H1 (cell line): Measurements from ENCODE around the gene MTFMT. TPM values are rescaled to one million over a fixed set of nuclear protein-coding genes. Genes with fewer than 3 reads are reported as not detected.

Experiments
- CTCF ChIA-PET: fragments of 300-600 bp; sonication (Branson Sonifier 250); formaldehyde crosslinking; loops from one replicate; lab custom pipeline; 2021; ENCODE audit not compliant: partially characterized antibody; lab: Charles Lee
- POLR2A ChIA-PET: fragments of 300-600 bp; sonication (Branson Sonifier 250); formaldehyde crosslinking; loops from one replicate; lab custom pipeline; 2021; ENCODE audit warnings: inconsistent platforms; ENCODE audit not compliant: partially characterized antibody; lab: Charles Lee
- DNase-seq, 2 experiments: peaks; one replicate each; pipeline versions ENCODE4 v3.0.0 to v3.0.0-alpha.2; 2010 to 2022; ENCODE audit warnings: low spot score in 2 of 2, low read depth in 1 of 2, mixed read lengths in 1 of 2
- FAIRE-seq: peaks from 2 replicates; lab custom pipeline; 2011; peaks lifted over from hg19 to GRCh38; lab: Jason Lieb, UNC
- H2AFZ ChIP-seq: 2 replicates; pipeline ENCODE4 v1.8.1; 2012; ENCODE audit warnings: low read length, inconsistent platforms
- H2AK5ac ChIP-seq: 2 replicates; pipeline ENCODE4 v1.6.1; 2013; ENCODE audit warnings: low read depth, low read length
- H2BK120ac ChIP-seq: replicated peaks from 2 replicates; pipeline ENCODE3; 2013; ENCODE audit warnings: low read depth, low read length, inconsistent platforms
- H2BK12ac ChIP-seq: 2 replicates; pipeline ENCODE4 v1.6.1; 2013; ENCODE audit warnings: low read depth, low read length
- H2BK15ac ChIP-seq: 2 replicates; pipeline ENCODE4 v1.6.1; 2013; ENCODE audit warnings: low read length
- H2BK20ac ChIP-seq: 2 replicates; pipeline ENCODE4 v1.6.1; 2013; ENCODE audit warnings: low read length
- H2BK5ac ChIP-seq: 2 replicates; pipeline ENCODE4 v1.6.1; 2013; ENCODE audit warnings: low read depth, low read length
- H3K14ac ChIP-seq: 2 replicates; pipeline ENCODE4 v1.6.1; 2013; ENCODE audit warnings: inconsistent platforms; ENCODE audit not compliant: insufficient read length
- H3K18ac ChIP-seq: 2 replicates; pipeline ENCODE4 v1.6.1; 2013; ENCODE audit warnings: low read length; ENCODE audit errors: extremely low read depth
- H3K23ac ChIP-seq: 2 replicates; pipeline ENCODE4 v1.6.1; 2013; ENCODE audit warnings: inconsistent platforms; ENCODE audit not compliant: insufficient read length
- H3K23me2 ChIP-seq: 2 replicates; pipeline ENCODE4 v1.6.1; 2013; ENCODE audit warnings: low read depth, low read length
- H3K27ac ChIP-seq: 2 replicates; pipeline ENCODE4 v1.6.1; 2011; ENCODE audit warnings: low read depth, low read length, inconsistent platforms
- H3K27me3 ChIP-seq, 4 experiments: replicated peaks in 1 of 4; 1 replicate in 1 of 4; 2 replicates in 3 of 4; pipeline versions ENCODE4 v1.6.1 to v1.8.1; 2011 to 2013; ENCODE audit warnings: low read length in 3 of 4, mild to moderate bottlenecking in 3 of 4, inconsistent platforms in 2 of 4, mixed read lengths in 2 of 4, moderate library complexity in 1 of 4; ENCODE audit not compliant: control insufficient read depth in 3 of 4, insufficient read depth in 3 of 4; ENCODE audit errors: extremely low read depth in 1 of 4
- H3K36me3 ChIP-seq, 4 experiments: 2 replicates each; pipeline versions ENCODE4 v1.6.1 to v1.8.1; 2011 to 2013; ENCODE audit warnings: mild to moderate bottlenecking in 4 of 4, low read length in 3 of 4, moderate library complexity in 2 of 4, control low read depth in 1 of 4, inconsistent platforms in 1 of 4; ENCODE audit not compliant: insufficient read depth in 4 of 4, control insufficient read depth in 2 of 4
- H3K4ac ChIP-seq: replicated peaks from 2 replicates; pipeline ENCODE3; 2013; ENCODE audit warnings: low read length, low read depth, mixed read lengths, inconsistent platforms; ENCODE audit not compliant: insufficient read length
- H3K4me1 ChIP-seq, 4 experiments: replicated peaks in 1 of 4; 1 replicate in 1 of 4; 2 replicates in 3 of 4; pipeline versions ENCODE4 v1.6.1 to v1.8.1; 2011 to 2013; ENCODE audit warnings: low read length in 3 of 4, inconsistent platforms in 2 of 4, mixed read lengths in 1 of 4; ENCODE audit not compliant: insufficient read depth in 4 of 4, control insufficient read depth in 3 of 4
- H3K4me2 ChIP-seq, 2 experiments: 2 replicates each; pipeline versions ENCODE4 v1.6.1 to v1.8.1; 2011 to 2013; ENCODE audit warnings: low read depth in 2 of 2, low read length in 2 of 2, control low read depth in 1 of 2, inconsistent platforms in 1 of 2, mild to moderate bottlenecking in 1 of 2; ENCODE audit not compliant: insufficient read depth in 1 of 2
- H3K4me3 ChIP-seq, 4 experiments: fragments of 200-600, 300-600 bp in 1 of 4; sonication (generic), shearing (Covaris generic), sonication (Bioruptor Twin) in 1 of 4; 2 replicates each; pipeline versions ENCODE4 v1.5.1 to v1.8.1; 2011 to 2016; ENCODE audit warnings: low read length in 4 of 4, low read depth in 3 of 4, control low read depth in 2 of 4, inconsistent platforms in 2 of 4, mild to moderate bottlenecking in 2 of 4, mixed read lengths in 1 of 4, moderate library complexity in 1 of 4; ENCODE audit not compliant: insufficient read depth in 2 of 4; ENCODE audit errors: extremely low read depth in 1 of 4
- H3K56ac ChIP-seq: replicated peaks from 2 replicates; pipeline ENCODE3; 2013; ENCODE audit warnings: low read depth, mild to moderate bottlenecking, mixed read lengths, low read length, inconsistent platforms; ENCODE audit not compliant: insufficient read length
- H3K79me1 ChIP-seq: 2 replicates; pipeline ENCODE4 v1.6.1; 2013; ENCODE audit warnings: low read depth, low read length, control low read depth
- H3K79me2 ChIP-seq, 2 experiments: 2 replicates each; pipeline versions ENCODE4 v1.6.1 to v1.8.1; 2012 to 2013; ENCODE audit warnings: low read length in 2 of 2, mild to moderate bottlenecking in 2 of 2, inconsistent platforms in 1 of 2; ENCODE audit not compliant: insufficient read depth in 2 of 2, control insufficient read depth in 1 of 2
- H3K9ac ChIP-seq, 4 experiments: replicated peaks in 1 of 4; 1 replicate in 1 of 4; 2 replicates in 3 of 4; pipeline versions ENCODE4 v1.6.1 to v1.8.1; 2011 to 2013; ENCODE audit warnings: low read depth in 3 of 4, low read length in 3 of 4, control low read depth in 2 of 4, mild to moderate bottlenecking in 2 of 4, moderate library complexity in 2 of 4, inconsistent platforms in 1 of 4; ENCODE audit errors: extremely low read depth in 1 of 4
- H3K9me3 ChIP-seq, 2 experiments: 2 replicates each; pipeline versions ENCODE4 v1.6.1 to v1.8.1; 2012 to 2013; ENCODE audit warnings: mild to moderate bottlenecking in 2 of 2, moderate library complexity in 2 of 2, control low read depth in 1 of 2, inconsistent platforms in 1 of 2, low read depth in 1 of 2, low read length in 1 of 2, mixed read lengths in 1 of 2; ENCODE audit not compliant: insufficient read depth in 2 of 2
- H4K20me1 ChIP-seq, 2 experiments: replicated peaks in 1 of 2; 2 replicates each; pipeline versions ENCODE3 to v1.8.1; 2011 to 2013; ENCODE audit warnings: inconsistent platforms in 2 of 2, low read length in 2 of 2, mild to moderate bottlenecking in 1 of 2; ENCODE audit not compliant: insufficient read depth in 2 of 2, control insufficient read depth in 1 of 2
- H4K5ac ChIP-seq: 2 replicates; pipeline ENCODE4 v1.6.1; 2013; ENCODE audit warnings: low read length, low read depth, mixed read lengths, inconsistent platforms; ENCODE audit not compliant: insufficient read length
- H4K8ac ChIP-seq: 2 replicates; pipeline ENCODE4 v1.8.0; 2013; ENCODE audit warnings: mild to moderate bottlenecking, moderate library complexity, low read length, inconsistent platforms; ENCODE audit not compliant: insufficient read depth; ENCODE audit errors: extremely low read depth
- H4K91ac ChIP-seq: replicated peaks from 2 replicates; pipeline ENCODE3; 2013; ENCODE audit warnings: low read length, mixed read lengths, inconsistent platforms; ENCODE audit not compliant: insufficient read length
- BCL11A ChIP-seq, 2 experiments: IDR thresholded peaks; one replicate each; pipeline ENCODE4 v1.6.1; 2011; ENCODE audit warnings: low read depth in 2 of 2, low read length in 2 of 2, mild to moderate bottlenecking in 2 of 2
- CBX8 ChIP-seq: fragments of 300-800, 300-1000 bp; sonication (generic); IDR thresholded peaks from 2 replicates; pipeline ENCODE4 v1.7.1; 2016; ENCODE audit warnings: low read depth, low read length, borderline replicate concordance
- EP300 ChIP-seq, 2 experiments: IDR thresholded peaks; 1 replicate in 1 of 2; 2 replicates in 1 of 2; pipeline ENCODE4 v1.6.1; 2011 to 2012; ENCODE audit warnings: low read depth in 2 of 2, low read length in 2 of 2, mild to moderate bottlenecking in 2 of 2, borderline replicate concordance in 1 of 2, inconsistent platforms in 1 of 2, moderate library complexity in 1 of 2
- GABPA ChIP-seq: IDR thresholded peaks from 2 replicates; pipeline ENCODE4 v1.6.1; 2011; ENCODE audit warnings: mild to moderate bottlenecking, low read length, moderate library complexity, borderline replicate concordance; ENCODE audit not compliant: insufficient read depth
- GTF2F1 ChIP-seq: IDR thresholded peaks from 2 replicates; pipeline ENCODE4 v1.6.1; 2012; ENCODE audit warnings: low read depth, low read length, improper control_type of control experiment, borderline replicate concordance
- JUN ChIP-seq: IDR thresholded peaks from 2 replicates; pipeline ENCODE4 v1.6.1; 2011; ENCODE audit warnings: low read depth, mild to moderate bottlenecking, improper control_type of control experiment, low read length
- JUND ChIP-seq: IDR thresholded peaks from 2 replicates; pipeline ENCODE4 v1.6.1; 2011; ENCODE audit warnings: mild to moderate bottlenecking, improper control_type of control experiment, low read length
- RXRA ChIP-seq: IDR thresholded peaks from 2 replicates; pipeline ENCODE4 v1.6.1; 2011; ENCODE audit warnings: low read depth, mild to moderate bottlenecking, low read length, moderate library complexity; ENCODE audit not compliant: insufficient read depth
- SIRT6 ChIP-seq: IDR thresholded peaks from one replicate; pipeline ENCODE4 v1.7.1; 2012; ENCODE audit warnings: low read length, inconsistent platforms
- WGBS, 2 experiments: shearing (Covaris generic) in 1 of 2; methylation state at CpG; one replicate each; pipeline versions ENCODE4 v1.1.6 to v1.1.7; 2013 to 2015; ENCODE audit warnings: low lambda C conversion rate in 2 of 2, mixed read lengths in 2 of 2, inconsistent platforms in 1 of 2, low coverage in 1 of 2, missing lambda C conversion rate in 1 of 2; ENCODE audit not compliant: insufficient replicate concordance in 2 of 2, insufficient coverage in 1 of 2, insufficient read length in 1 of 2; ENCODE audit errors: extremely low coverage in 1 of 2, missing lambda C conversion rate in 1 of 2; 5-methylcytosine and 5-hydroxymethylcytosine counted together
- polyA plus RNA-seq, 7 experiments: library from polyadenylated mRNA; depleted of rRNA in 3 of 7; stranded (reverse) in 5 of 7; unstranded in 2 of 7; fragments of >200 nt in 5 of 7; fragments of 200-250 nt in 2 of 7; gene quantifications; 1 replicate in 5 of 7; 2 replicates in 1 of 7; 4 replicates in 1 of 7; pipeline versions ENCODE4 v1.2.1 to v1.2.3, GENCODE V29; 2011 to 2013; ENCODE audit warnings: missing spikeins in 2 of 7, mixed read lengths in 2 of 7
- total RNA-seq: library from RNA; stranded (reverse); fragmentation: NEBNext Ultra II Directional; extraction: Animal tissue kit (Norgen Biotek cat#: 25700); gene quantifications from 2 replicates; pipeline ENCODE4 v1.2.1, GENCODE V29; 2021

Gene MTFMT
- total and polyA plus RNA-seq, 2 of the 8 experiments (the other 6 are each of a cell fraction or from before 2014, with no cell fraction given), result 7.7 to 20.8 TPM

- H4K8ac ChIP-seq, result no peak overlapping the region
- H3K23ac ChIP-seq, result no peak overlapping the region
- no peak overlapping the region for H3K4me3 ChIP-seq
- WGBS, 2 experiments, result 73% methylated on average over 4 of the region's 4 CpGs; no CpG with 5 or more reads in 1 of the 2 experiments
- H2BK20ac ChIP-seq, result no peak overlapping the region
- H2BK5ac ChIP-seq, result no peak overlapping the region
- no peak overlapping the region for H3K14ac ChIP-seq
- ChIA-PET POLR2A (interaction anchor here (1.0 kb wide), 1 partner anchor 40 kb away, joined by 3 read pairs; no protein-coding TSS in a partner anchor), CTCF (interaction anchor here (0.7 to 33.2 kb wide), 7 partner anchors 8 to 312 kb away, joined by 3 to 1213 read pairs (median 9); partner anchors contain the start of genes KBTBD13 and RASL12)
- H3K27ac ChIP-seq, result no peak overlapping the region
- no peak overlapping the region for H2BK15ac ChIP-seq
- H2BK12ac ChIP-seq, result no peak overlapping the region
- DNase-seq (no peak), FAIRE-seq (no peak)
- no peaks in the 10 kb centered on the region for H3K36me3 ChIP-seq
- no peaks in the 10 kb centered on the region for H3K79me1 ChIP-seq
- H3K27me3 ChIP-seq, result no peaks in the 10 kb centered on the region; a peak in 1 of 7 replicates
- no peaks in the 10 kb centered on the region for H3K79me2 ChIP-seq
- no peak overlapping the region for H3K9ac ChIP-seq
- H4K20me1 ChIP-seq, result no peaks in the 10 kb centered on the region
- no peak overlapping the region for H3K56ac ChIP-seq
- H4K91ac ChIP-seq, result no peak overlapping the region
- H2BK120ac ChIP-seq, result no peak overlapping the region
- H3K18ac ChIP-seq, result no peak overlapping the region
- no peaks in the 10 kb centered on the region; a peak in 1 of 7 replicates for H3K4me1 ChIP-seq
- H3K23me2 ChIP-seq, result no peaks in the 10 kb centered on the region
- H3K4ac ChIP-seq, result no peak overlapping the region
- TF ChIP-seq CBX8, result no peak
- TF ChIP-seq JUN, result no peak
- no peak for TF ChIP-seq SIRT6
- TF ChIP-seq GABPA, result no peak
- no peak for TF ChIP-seq RXRA
- no peak for TF ChIP-seq EP300 (IDR thresholded peaks at IDR 0.05; ENCODE audit: borderline replicate concordance in 1 of 2, low read depth in 2 of 2, low read length in 2 of 2)
- no peak for TF ChIP-seq JUND
- TF ChIP-seq BCL11A (IDR thresholded peaks at IDR 0.05; ENCODE audit: low read depth in 2 of 2, low read length in 2 of 2), result no peak
- TF ChIP-seq GTF2F1, result no peak
- H4K5ac ChIP-seq, result no peak overlapping the region
- no peak overlapping the region for H2AFZ ChIP-seq
- H3K4me2 ChIP-seq, result no peak overlapping the region
- no peak overlapping the region for H2AK5ac ChIP-seq
- no peaks in the 10 kb centered on the region for H3K9me3 ChIP-seq
These were observed 13.4 kb upstream of the MTFMT start for GRCh38 chr15:65042776-65043327.
